Measurements from ENCODE around the gene SPTBN1. TPM values are rescaled to one million over a fixed set of nuclear protein-coding genes. Genes with fewer than 3 reads are reported as not detected.

SPTBN1 gene
- total and polyA plus RNA-seq, 8 donors: 28.7 to 475 (median 193) TPM

- intact Hi-C loops (cut with DNase I; ENCODE audit: low total_unique reads): no loop called here
- TF ChIP-seq EP300 (IDR thresholded peaks at IDR 0.05) (no peak), POLR2AphosphoS5 (IDR thresholded peaks at IDR 0.05) (no peak), POLR2A (IDR thresholded peaks at IDR 0.05) (no peak), CTCF (IDR thresholded peaks at IDR 0.05) (no peak)
- WGBS, 5 donors: 64 to 75% (median 69%) methylated on average over 2 of the region's 2 CpGs
These were observed 220.5 kb downstream of the SPTBN1 start for GRCh38 chr2:54676656-54677055.

GRCh38 chr2:54677476-54678265 is 221.5 kb downstream of the SPTBN1 start:
- WGBS, 5 donors: 91 to 97% (median 94%) methylated on average over 6 of the region's 6 CpGs
- no peaks in the 10 kb centered on the region for H3K9me3 ChIP-seq

More at GRCh38 chr2:54676656-54677055, 220.5 kb downstream of the SPTBN1 start:
- Histone ChIP-seq H3K36me3 (no peaks in the 10 kb centered on the region), H3K9me3 (no peaks in the 10 kb centered on the region), H3K4me1 (peaks cover 17 to 39% (median 33%) of the 10 kb centered on the region in 4 donors), H3K27me3 (no peaks in the 10 kb centered on the region), H3K4me3 (no peak overlapping the region), H3K27ac (no peak overlapping the region)
- no peak for DNase-seq

GRCh38 chr2:54678719-54679118 is 222.6 kb downstream of the SPTBN1 start:
- no peak overlapping the region for H3K27ac ChIP-seq
- H3K4me1 ChIP-seq: peaks cover 9 to 21% (median 17%) of the 10 kb centered on the region in 4 donors
- no peaks in the 10 kb centered on the region for H3K9me3 ChIP-seq
- TF ChIP-seq POLR2A (IDR thresholded peaks at IDR 0.05) (no peak), POLR2AphosphoS5 (IDR thresholded peaks at IDR 0.05) (no peak), EP300 (IDR thresholded peaks at IDR 0.05) (no peak), CTCF (IDR thresholded peaks at IDR 0.05) (no peak)
- intact Hi-C loops (cut with DNase I; ENCODE audit: low total_unique reads): no loop called here
- no peak overlapping the region for H3K4me3 ChIP-seq
- H3K36me3 ChIP-seq: no peaks in the 10 kb centered on the region
- 85 to 94% (median 87%) methylated on average over 3 of the region's 3 CpGs for WGBS, 5 donors
- no peak for DNase-seq
- H3K27me3 ChIP-seq: no peaks in the 10 kb centered on the region

More at GRCh38 chr2:54677476-54678265, 221.5 kb downstream of the SPTBN1 start:
- no peak for DNase-seq
- no peak overlapping the region for H3K4me3 ChIP-seq
- no peak overlapping the region for H3K27ac ChIP-seq
- intact Hi-C loops (cut with DNase I; ENCODE audit: low total_unique reads): no loop called here
- TF ChIP-seq CTCF (IDR thresholded peaks at IDR 0.05): no peak
- peaks cover 17 to 29% (median 27%) of the 10 kb centered on the region in 4 donors for H3K4me1 ChIP-seq
- no peaks in the 10 kb centered on the region for H3K27me3 ChIP-seq
- no peaks in the 10 kb centered on the region for H3K36me3 ChIP-seq

- no peak for DNase-seq
These were observed 224.4 kb downstream of the SPTBN1 start for GRCh38 chr2:54680397-54681041.

More at GRCh38 chr2:54680397-54681041, 224.4 kb downstream of the SPTBN1 start:
- 60 to 76% (median 72%) methylated on average over 6 of the region's 6 CpGs for WGBS, 5 donors
- no peaks in the 10 kb centered on the region for H3K36me3 ChIP-seq
- no peak overlapping the region for H3K27ac ChIP-seq
- H3K27me3 ChIP-seq: no peaks in the 10 kb centered on the region
- intact Hi-C loops (cut with DNase I; ENCODE audit: low total_unique reads): no loop called here
- peaks cover 0 to 5% (median 3%) of the 10 kb centered on the region in 4 donors for H3K4me1 ChIP-seq
- H3K9me3 ChIP-seq: no peaks in the 10 kb centered on the region
- no peak for TF ChIP-seq POLR2AphosphoS5 (IDR thresholded peaks at IDR 0.05)
- no peak for TF ChIP-seq EP300 (IDR thresholded peaks at IDR 0.05)
- no peak for TF ChIP-seq CTCF (IDR thresholded peaks at IDR 0.05)
- no peak for TF ChIP-seq POLR2A (IDR thresholded peaks at IDR 0.05)
- no peak overlapping the region for H3K4me3 ChIP-seq

Data from stomach (tissue), 9 donors.